Endothelial cell (in vitro differentiated cells): ENCODE data around the gene C20orf204. TPM values are rescaled to one million over a fixed set of nuclear protein-coding genes. Genes with fewer than 3 reads are reported as not detected.

Experiments used
- DNase-seq: peaks from one replicate; pipeline ENCODE4 v3.0.0; 2021; ENCODE audit warnings: low spot score
- H3K27ac Mint-ChIP-seq: one replicate; pipeline ENCODE4 v1.8.0; 2021; ENCODE audit warnings: mixed read lengths, inconsistent platforms; ENCODE audit not compliant: unreplicated experiment
- H3K27me3 Mint-ChIP-seq: one replicate; pipeline ENCODE4 v1.8.0; 2021; ENCODE audit warnings: mild to moderate bottlenecking, moderate library complexity, mixed read lengths, inconsistent platforms; ENCODE audit not compliant: unreplicated experiment
- H3K36me3 Mint-ChIP-seq: one replicate; pipeline ENCODE4 v1.8.0; 2021; ENCODE audit warnings: mild to moderate bottlenecking, low read depth, mixed read lengths, inconsistent platforms; ENCODE audit not compliant: unreplicated experiment
- H3K4me1 Mint-ChIP-seq: one replicate; pipeline ENCODE4 v1.8.0; 2021; ENCODE audit warnings: mild to moderate bottlenecking, mixed read lengths, inconsistent platforms; ENCODE audit not compliant: unreplicated experiment
- H3K4me3 Mint-ChIP-seq: one replicate; pipeline ENCODE4 v1.8.0; 2021; ENCODE audit warnings: mild to moderate bottlenecking, mixed read lengths, inconsistent platforms; ENCODE audit not compliant: unreplicated experiment
- H3K9me3 Mint-ChIP-seq: one replicate; pipeline ENCODE4 v1.8.0; 2021; ENCODE audit warnings: mixed read lengths, inconsistent platforms; ENCODE audit not compliant: unreplicated experiment
- CTCF ChIP-seq: fragments of 200-600 bp; sonication (generic); IDR thresholded peaks from one replicate; pipeline ENCODE4 v1.5.0; 2021; ENCODE audit warnings: antibody characterized with exemption; ENCODE audit not compliant: unreplicated experiment
- total RNA-seq: library from RNA; stranded (reverse); fragmentation: NEBNext Ultra II Directional; extraction: Animal tissue kit (Norgen Biotek cat#: 25700); gene quantifications from one replicate; pipeline ENCODE4 v1.2.1, GENCODE V29; 2021; ENCODE audit not compliant: unreplicated experiment

C20orf204 gene
- total RNA-seq, 1 donor from 2014 or later = 14.2 TPM

DNA sequence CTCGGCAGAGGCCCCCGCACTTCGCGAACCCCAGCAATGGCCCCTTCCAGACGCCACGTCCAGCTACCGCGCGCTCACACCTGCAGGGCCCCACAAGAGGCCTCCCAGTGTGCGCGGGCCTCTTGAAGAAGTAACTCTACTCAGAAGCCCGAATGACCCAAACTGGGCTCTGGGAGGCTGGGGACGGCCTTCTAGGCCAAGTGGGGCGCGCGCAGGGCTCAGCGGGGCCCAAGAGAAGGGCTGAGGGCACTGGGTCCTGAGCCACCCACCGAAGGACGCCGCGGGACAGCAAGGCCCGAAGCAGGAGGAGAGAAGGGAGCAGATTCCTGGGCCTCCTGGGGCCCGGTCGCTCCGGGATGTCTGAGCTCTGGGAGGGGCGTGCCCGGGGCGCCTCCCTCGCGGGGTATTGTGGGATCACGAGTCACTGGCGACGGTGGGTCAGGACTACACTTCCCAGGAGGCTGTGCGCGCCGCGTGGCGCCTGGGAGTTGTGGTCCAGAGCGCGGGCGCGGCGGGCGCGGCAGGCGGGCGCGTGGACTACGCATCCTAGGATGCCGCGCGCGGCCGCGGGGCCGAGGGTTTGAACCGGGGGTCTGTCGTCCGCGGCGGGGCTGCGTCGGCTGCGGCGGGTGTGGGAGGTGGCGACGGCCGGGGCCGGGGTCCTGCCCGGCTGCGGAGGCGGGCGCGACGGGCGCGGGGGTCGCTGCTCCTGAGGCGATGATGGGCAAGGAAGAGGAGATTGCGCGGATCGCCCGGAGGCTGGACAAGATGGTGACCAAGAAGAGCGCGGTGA lies 26.8 kb downstream of the C20orf204 start, which contains the start of gene TCEA2:
Gene TCEA2, plus strand, starts transcription at position 603 of the 793 bp plus-strand sequence. Its CDS starts 115 bp downstream, at position 718.
- TF ChIP-seq CTCF = no peak
- H3K27ac Mint-ChIP-seq = peak within 1 kb of the TSS; percentile 57
- no peaks in the 10 kb centered on the region for H3K9me3 Mint-ChIP-seq
- H3K27me3 Mint-ChIP-seq = peaks cover 14% of the 10 kb centered on the region
- H3K36me3 Mint-ChIP-seq = peaks cover 5% of the 10 kb centered on the region
- H3K4me3 Mint-ChIP-seq = peak within 1 kb of the TSS; percentile 96
- peaks cover 25% of the 10 kb centered on the region for H3K4me1 Mint-ChIP-seq
- DNase-seq = peak; percentile 97

DNA sequence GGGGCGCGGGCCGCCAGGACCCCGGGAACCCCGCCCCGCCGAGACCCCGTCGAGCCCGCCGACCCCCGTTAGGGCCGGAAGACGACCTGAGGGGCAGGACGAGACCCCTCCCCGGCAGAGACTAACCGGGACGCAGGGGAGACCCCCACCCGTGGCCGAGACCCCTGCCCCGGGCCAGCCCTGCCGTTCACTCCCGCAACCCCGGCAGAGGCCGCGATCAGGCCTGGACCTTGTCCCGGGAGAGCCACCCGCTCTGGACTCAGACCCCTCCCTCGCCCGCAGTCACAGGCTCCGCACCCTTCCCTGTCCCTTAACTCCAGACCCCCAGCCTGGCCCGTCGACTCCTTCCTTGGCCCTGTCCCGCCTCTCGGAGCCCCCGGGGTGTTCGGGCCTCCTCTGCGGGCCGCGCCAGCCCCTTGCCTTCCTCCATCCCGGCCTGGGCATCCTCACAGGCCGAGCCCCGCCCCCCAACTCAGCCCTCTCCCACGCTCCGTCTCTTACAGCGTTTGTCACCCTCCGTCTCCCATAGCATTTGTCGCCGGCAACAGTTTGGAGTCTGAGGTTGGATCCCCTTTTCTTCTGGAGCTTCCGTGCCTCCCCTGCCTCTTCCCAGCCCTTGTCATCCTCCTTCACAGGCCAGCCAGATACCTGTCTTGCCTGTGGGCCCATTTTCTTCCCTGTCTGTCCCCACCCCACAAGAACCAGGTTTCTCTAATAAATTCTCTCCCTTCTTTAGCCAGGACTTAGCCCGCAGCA lies 27.6 kb downstream of the C20orf204 start:
- Mint-ChIP-seq H3K4me3 (peak overlapping the region; percentile 96), H3K9me3 (no peaks in the 10 kb centered on the region), H3K27me3 (peaks cover 16% of the 10 kb centered on the region), H3K4me1 (peaks cover 23% of the 10 kb centered on the region), H3K36me3 (peaks cover 5% of the 10 kb centered on the region), H3K27ac (peak overlapping the region; percentile 57)
- TF ChIP-seq CTCF = no peak
- DNase-seq = no peak

- Mint-ChIP-seq H3K4me3 (peak overlapping the region; percentile 96), H3K4me1 (peaks cover 23% of the 10 kb centered on the region), H3K36me3 (peaks cover 5% of the 10 kb centered on the region), H3K9me3 (no peaks in the 10 kb centered on the region), H3K27me3 (peaks cover 16% of the 10 kb centered on the region), H3K27ac (no peak overlapping the region)
- DNase-seq = no peak
- TF ChIP-seq CTCF = no peak
Observed at GRCh38 chr20:64064145-64064698, 28.2 kb downstream of the C20orf204 start.

DNA sequence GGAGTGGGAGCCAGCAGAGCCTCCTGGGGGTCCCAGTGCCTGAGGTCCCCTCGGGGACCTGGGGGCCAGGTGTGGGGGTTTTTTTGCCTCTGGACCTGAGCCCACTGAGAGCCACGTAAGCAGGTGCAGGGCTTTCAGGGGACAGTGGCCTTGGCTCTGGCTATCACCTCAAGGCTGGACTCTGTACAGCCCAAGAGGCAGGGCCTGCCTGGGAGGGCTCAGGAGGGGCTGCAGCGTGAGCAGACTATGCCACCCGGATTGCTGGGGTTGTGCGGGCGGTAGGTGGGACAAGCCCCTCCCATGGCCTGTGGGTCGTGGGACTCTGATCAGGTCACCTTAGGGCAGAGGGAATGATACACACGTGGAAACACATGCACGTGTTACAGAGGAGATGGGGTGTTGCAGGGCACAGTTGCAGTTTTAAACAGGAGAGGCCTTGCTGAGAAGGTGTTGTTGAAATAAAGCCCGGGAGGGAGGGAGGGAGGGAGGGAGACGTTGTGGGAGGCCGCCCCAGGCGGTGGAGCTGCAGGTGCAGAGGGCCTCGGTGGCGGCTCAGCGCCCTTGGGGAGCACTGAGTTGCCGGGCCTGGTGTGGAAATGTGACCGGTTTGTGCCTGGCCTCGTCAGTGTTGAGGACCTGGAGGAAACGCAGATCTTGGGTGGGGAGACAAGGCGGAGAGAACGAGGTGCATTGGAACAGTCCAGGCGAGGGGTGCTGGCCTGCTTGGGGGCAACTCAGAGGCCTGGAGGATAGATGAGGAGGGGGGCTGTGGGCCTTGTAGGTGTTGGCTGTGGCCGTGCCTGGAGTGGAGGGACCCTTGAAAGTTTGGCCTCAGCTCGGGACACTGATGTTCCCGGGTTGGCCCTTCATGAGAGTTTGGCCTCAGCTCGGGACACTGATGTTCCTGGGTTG lies 29.3 kb downstream of the C20orf204 start:
- no peak overlapping the region for H3K27ac Mint-ChIP-seq

More for the DNA sequence above, 29.3 kb downstream of the C20orf204 start:
- no peak for DNase-seq
- peaks cover 16% of the 10 kb centered on the region for H3K27me3 Mint-ChIP-seq
- peaks cover 5% of the 10 kb centered on the region for H3K36me3 Mint-ChIP-seq
- peak overlapping the region; percentile 42 for H3K4me3 Mint-ChIP-seq
- TF ChIP-seq CTCF = no peak
- H3K4me1 Mint-ChIP-seq = peaks cover 23% of the 10 kb centered on the region
- H3K9me3 Mint-ChIP-seq = no peaks in the 10 kb centered on the region
